ENCODE data around the gene CDX4. TPM values are rescaled to one million over a fixed set of nuclear protein-coding genes. Genes with fewer than 3 reads are reported as not detected.

CDX4 gene
- total RNA-seq, 1 experiment from 2014 or later = not detected

- in situ Hi-C loops (cut with HindIII; ENCODE audit: low pct_unique_long_range_greater_than_20kb, low sequenced_read_pairs) = no loop called here
- ATAC-seq (no peak), DNase-seq (ENCODE audit: low read depth, low spot score) (no peak)
- intact Hi-C loops (cut with micrococcal nuclease; ENCODE audit: unreplicated experiment) = no loop called here
- H3K9me3 ChIP-seq (ENCODE audit: control insufficient read depth, insufficient read depth, low read depth, low read length) = no peaks in the 10 kb centered on the region
- H3K27me3 ChIP-seq (ENCODE audit: control insufficient read depth, insufficient read depth, low read length) = no peaks in the 10 kb centered on the region
- TF ChIP-seq TCF7L2 (IDR thresholded peaks at IDR 0.05; ENCODE audit: low read depth, low read length) (no peak), REST (IDR thresholded peaks at IDR 0.05; ENCODE audit: insufficient read depth in 1 of 2, low read depth in 2 of 2, low read length in 1 of 2) (no peak), SIN3A (IDR thresholded peaks at IDR 0.05; ENCODE audit: borderline replicate concordance, insufficient read depth, low read depth, low read length) (no peak), POLR2AphosphoS5 (IDR thresholded peaks at IDR 0.05; ENCODE audit: low read depth, low read length) (no peak), CTCF (IDR thresholded peaks at IDR 0.05) (no peak)
- CTCF ChIA-PET = no interaction called here
- no peak overlapping the region for H3K27ac ChIP-seq (ENCODE audit: low read length)
- H3K4me3 ChIP-seq (ENCODE audit: low read depth in 2 of 2, low read length in 2 of 2) = no peak overlapping the region
- BruUV-seq (replicated peaks) = no TSS peak
- no peaks in the 10 kb centered on the region for H3K36me3 ChIP-seq (ENCODE audit: control insufficient read depth, insufficient read depth, low read length)
- no peaks in the 10 kb centered on the region for H3K4me1 ChIP-seq (ENCODE audit: control insufficient read depth, insufficient read depth, low read length)
- POLR2A ChIA-PET = no interaction called here
Observed at GRCh38 chrX:73400136-73400748, 46.6 kb upstream of the CDX4 start.

GRCh38 chrX:73401591-73402266 lies 45.1 kb upstream of the CDX4 start:
- no peak for DNase-seq (ENCODE audit: low read depth, low spot score)
- intact Hi-C loops (cut with micrococcal nuclease; ENCODE audit: unreplicated experiment) = no loop called here

More at GRCh38 chrX:73401591-73402266, 45.1 kb upstream of the CDX4 start:
- no peak overlapping the region for H3K4me3 ChIP-seq (ENCODE audit: low read depth in 2 of 2, low read length in 2 of 2)
- no peaks in the 10 kb centered on the region for H3K9me3 ChIP-seq (ENCODE audit: control insufficient read depth, insufficient read depth, low read depth, low read length)
- no peak overlapping the region for H3K27ac ChIP-seq (ENCODE audit: low read length)
- ChIA-PET CTCF (no interaction called here), POLR2A (no interaction called here)
- in situ Hi-C loops (cut with HindIII; ENCODE audit: low pct_unique_long_range_greater_than_20kb, low sequenced_read_pairs) = no loop called here
- no peak for ATAC-seq
- no peaks in the 10 kb centered on the region for H3K27me3 ChIP-seq (ENCODE audit: control insufficient read depth, insufficient read depth, low read length)
- no peak for TF ChIP-seq POLR2AphosphoS5 (IDR thresholded peaks at IDR 0.05; ENCODE audit: low read depth, low read length)
- no peak for TF ChIP-seq TCF7L2 (IDR thresholded peaks at IDR 0.05; ENCODE audit: low read depth, low read length)
- no peak for TF ChIP-seq REST (IDR thresholded peaks at IDR 0.05; ENCODE audit: insufficient read depth in 1 of 2, low read depth in 2 of 2, low read length in 1 of 2)
- TF ChIP-seq SIN3A (IDR thresholded peaks at IDR 0.05; ENCODE audit: borderline replicate concordance, insufficient read depth, low read depth, low read length) = no peak
- no peak; the same call in 1 of the 2 replicates for TF ChIP-seq CTCF (IDR thresholded peaks at IDR 0.05)
- H3K4me1 ChIP-seq (ENCODE audit: control insufficient read depth, insufficient read depth, low read length) = no peaks in the 10 kb centered on the region
- no TSS peak for BruUV-seq (replicated peaks)
- H3K36me3 ChIP-seq (ENCODE audit: control insufficient read depth, insufficient read depth, low read length) = no peaks in the 10 kb centered on the region
